Endothelial cell (in vitro differentiated cells): ENCODE data around the gene SNRPB. TPM values are rescaled to one million over a fixed set of nuclear protein-coding genes. Genes with fewer than 3 reads are reported as not detected.

Source experiments
- DNase-seq: peaks from one replicate; pipeline ENCODE4 v3.0.0; 2021; ENCODE audit warnings: low spot score
- H3K27ac Mint-ChIP-seq: one replicate; pipeline ENCODE4 v1.8.0; 2021; ENCODE audit warnings: mixed read lengths, inconsistent platforms; ENCODE audit not compliant: unreplicated experiment
- H3K27me3 Mint-ChIP-seq: one replicate; pipeline ENCODE4 v1.8.0; 2021; ENCODE audit warnings: mild to moderate bottlenecking, moderate library complexity, mixed read lengths, inconsistent platforms; ENCODE audit not compliant: unreplicated experiment
- H3K36me3 Mint-ChIP-seq: one replicate; pipeline ENCODE4 v1.8.0; 2021; ENCODE audit warnings: mild to moderate bottlenecking, low read depth, mixed read lengths, inconsistent platforms; ENCODE audit not compliant: unreplicated experiment
- H3K4me1 Mint-ChIP-seq: one replicate; pipeline ENCODE4 v1.8.0; 2021; ENCODE audit warnings: mild to moderate bottlenecking, mixed read lengths, inconsistent platforms; ENCODE audit not compliant: unreplicated experiment
- H3K4me3 Mint-ChIP-seq: one replicate; pipeline ENCODE4 v1.8.0; 2021; ENCODE audit warnings: mild to moderate bottlenecking, mixed read lengths, inconsistent platforms; ENCODE audit not compliant: unreplicated experiment
- H3K9me3 Mint-ChIP-seq: one replicate; pipeline ENCODE4 v1.8.0; 2021; ENCODE audit warnings: mixed read lengths, inconsistent platforms; ENCODE audit not compliant: unreplicated experiment
- total RNA-seq: library from RNA; stranded (reverse); fragmentation: NEBNext Ultra II Directional; extraction: Animal tissue kit (Norgen Biotek cat#: 25700); gene quantifications from one replicate; pipeline ENCODE4 v1.2.1, GENCODE V29; 2021; ENCODE audit not compliant: unreplicated experiment
- TF ChIP-seq, protein P1 (sequence below): fragments of 200-600 bp; sonication (generic); IDR thresholded peaks from one replicate; pipeline ENCODE4 v1.5.0; 2021; ENCODE audit warnings: antibody characterized with exemption; ENCODE audit not compliant: unreplicated experiment

The SNRPB gene
- total RNA-seq, 1 donor from 2014 or later: 195 TPM

DNA sequence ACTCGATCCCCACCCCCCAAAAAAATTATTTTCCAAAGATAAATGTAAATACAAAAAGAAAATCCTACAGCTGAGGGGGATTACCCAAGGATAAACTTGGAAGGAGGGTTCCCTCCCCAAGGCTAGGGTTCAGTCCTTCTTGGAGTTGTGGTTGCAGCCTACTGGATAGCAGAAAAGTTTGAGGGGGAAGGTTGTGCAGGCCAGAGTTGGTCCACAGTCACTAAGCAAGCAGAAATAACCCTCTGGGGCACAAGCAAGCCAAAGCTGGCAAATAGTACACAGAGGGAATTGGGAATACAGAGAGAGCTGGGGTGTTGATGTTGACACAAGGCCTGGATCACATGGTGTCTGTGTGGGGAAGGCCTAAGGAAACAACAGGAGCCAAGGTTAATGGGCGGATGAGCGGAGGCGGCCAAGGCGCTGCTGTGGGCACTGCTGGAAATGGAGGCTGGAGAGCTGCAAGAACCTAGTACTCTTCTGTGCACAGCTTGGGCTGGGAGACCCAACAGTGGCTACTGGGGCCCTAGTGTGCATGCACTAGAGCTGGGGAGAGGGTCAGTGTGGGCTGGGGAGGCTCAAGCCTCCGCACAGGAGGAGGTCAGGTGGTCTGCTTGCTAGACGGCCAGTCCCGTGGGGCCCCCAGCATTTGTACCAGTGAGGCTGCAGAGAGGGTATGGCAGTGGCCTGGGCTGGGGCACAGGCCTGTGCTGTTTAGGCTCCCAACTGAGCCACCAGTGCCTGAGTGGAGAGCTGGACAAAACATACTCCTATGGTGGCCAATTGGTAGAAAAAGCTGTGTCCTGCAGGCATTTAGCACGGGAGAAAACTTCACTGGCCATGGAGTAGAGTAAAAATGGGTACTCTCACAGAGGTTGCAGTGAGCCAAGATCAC is 5.5 kb upstream of the SNRPB start:
- no peak overlapping the region for H3K27ac Mint-ChIP-seq
- H3K4me1 Mint-ChIP-seq: peaks cover 20% of the 10 kb centered on the region
- no peak for DNase-seq
- H3K27me3 Mint-ChIP-seq: peaks cover 10% of the 10 kb centered on the region
- H3K36me3 Mint-ChIP-seq: peaks cover 21% of the 10 kb centered on the region
- TF ChIP-seq, protein P1, sequence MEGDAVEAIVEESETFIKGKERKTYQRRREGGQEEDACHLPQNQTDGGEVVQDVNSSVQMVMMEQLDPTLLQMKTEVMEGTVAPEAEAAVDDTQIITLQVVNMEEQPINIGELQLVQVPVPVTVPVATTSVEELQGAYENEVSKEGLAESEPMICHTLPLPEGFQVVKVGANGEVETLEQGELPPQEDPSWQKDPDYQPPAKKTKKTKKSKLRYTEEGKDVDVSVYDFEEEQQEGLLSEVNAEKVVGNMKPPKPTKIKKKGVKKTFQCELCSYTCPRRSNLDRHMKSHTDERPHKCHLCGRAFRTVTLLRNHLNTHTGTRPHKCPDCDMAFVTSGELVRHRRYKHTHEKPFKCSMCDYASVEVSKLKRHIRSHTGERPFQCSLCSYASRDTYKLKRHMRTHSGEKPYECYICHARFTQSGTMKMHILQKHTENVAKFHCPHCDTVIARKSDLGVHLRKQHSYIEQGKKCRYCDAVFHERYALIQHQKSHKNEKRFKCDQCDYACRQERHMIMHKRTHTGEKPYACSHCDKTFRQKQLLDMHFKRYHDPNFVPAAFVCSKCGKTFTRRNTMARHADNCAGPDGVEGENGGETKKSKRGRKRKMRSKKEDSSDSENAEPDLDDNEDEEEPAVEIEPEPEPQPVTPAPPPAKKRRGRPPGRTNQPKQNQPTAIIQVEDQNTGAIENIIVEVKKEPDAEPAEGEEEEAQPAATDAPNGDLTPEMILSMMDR: no peak
- no peaks in the 10 kb centered on the region for H3K9me3 Mint-ChIP-seq
- no peak overlapping the region for H3K4me3 Mint-ChIP-seq

DNA sequence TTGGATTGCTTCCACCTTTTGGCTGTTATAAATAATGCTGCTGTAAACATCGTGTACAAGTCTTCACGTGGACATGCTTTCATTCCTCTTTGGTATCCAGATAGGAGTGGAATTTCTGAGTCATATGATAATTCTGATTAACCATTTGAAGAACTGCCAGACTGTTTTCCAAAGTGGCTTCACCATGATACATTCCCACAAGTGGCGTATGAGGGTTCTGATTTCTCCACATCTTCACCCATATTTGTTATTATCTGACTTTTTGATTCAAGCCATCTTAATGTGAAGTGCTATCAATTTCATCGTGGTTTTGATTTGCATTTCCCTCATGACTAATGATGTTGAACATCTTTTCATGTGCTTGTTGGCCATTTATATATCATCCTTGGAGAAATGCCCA is 2.9 kb upstream of the SNRPB start:
- DNase-seq: no peak
- Mint-ChIP-seq H3K27me3 (peaks cover 15% of the 10 kb centered on the region), H3K36me3 (peaks cover 16% of the 10 kb centered on the region), H3K9me3 (no peaks in the 10 kb centered on the region), H3K4me1 (peaks cover 35% of the 10 kb centered on the region), H3K4me3 (no peak overlapping the region), H3K27ac (no peak overlapping the region)
- TF ChIP-seq, protein P1: no peak

DNA sequence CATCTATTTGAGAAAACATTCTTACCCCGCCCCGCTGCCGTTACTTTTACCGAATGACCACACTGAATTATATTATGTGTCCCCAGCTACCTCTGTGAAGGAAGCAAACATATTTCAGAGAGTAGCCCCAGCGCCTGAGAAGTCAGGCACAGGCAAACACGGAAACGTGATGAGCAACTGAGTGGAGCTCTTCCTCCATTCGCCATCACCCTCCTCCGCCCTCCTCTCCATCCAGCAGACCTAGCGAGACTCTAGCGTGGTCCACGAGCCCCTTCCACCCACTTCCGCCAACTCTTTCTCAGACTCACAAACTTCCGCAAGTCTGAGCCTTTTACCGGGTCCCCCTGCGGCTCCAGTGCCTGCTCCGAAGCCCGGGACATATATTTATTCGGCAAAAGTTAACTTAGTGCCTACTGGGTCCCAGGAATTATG is 582 bp downstream of the SNRPB start:
- TF ChIP-seq, protein P1: no peak
- DNase-seq: peak; percentile 47
- Mint-ChIP-seq H3K4me3 (peak overlapping the region; percentile 98), H3K27ac (peak overlapping the region; percentile 99), H3K4me1 (peaks cover 33% of the 10 kb centered on the region), H3K9me3 (no peaks in the 10 kb centered on the region), H3K36me3 (peaks cover 36% of the 10 kb centered on the region), H3K27me3 (peaks cover 15% of the 10 kb centered on the region)

DNA sequence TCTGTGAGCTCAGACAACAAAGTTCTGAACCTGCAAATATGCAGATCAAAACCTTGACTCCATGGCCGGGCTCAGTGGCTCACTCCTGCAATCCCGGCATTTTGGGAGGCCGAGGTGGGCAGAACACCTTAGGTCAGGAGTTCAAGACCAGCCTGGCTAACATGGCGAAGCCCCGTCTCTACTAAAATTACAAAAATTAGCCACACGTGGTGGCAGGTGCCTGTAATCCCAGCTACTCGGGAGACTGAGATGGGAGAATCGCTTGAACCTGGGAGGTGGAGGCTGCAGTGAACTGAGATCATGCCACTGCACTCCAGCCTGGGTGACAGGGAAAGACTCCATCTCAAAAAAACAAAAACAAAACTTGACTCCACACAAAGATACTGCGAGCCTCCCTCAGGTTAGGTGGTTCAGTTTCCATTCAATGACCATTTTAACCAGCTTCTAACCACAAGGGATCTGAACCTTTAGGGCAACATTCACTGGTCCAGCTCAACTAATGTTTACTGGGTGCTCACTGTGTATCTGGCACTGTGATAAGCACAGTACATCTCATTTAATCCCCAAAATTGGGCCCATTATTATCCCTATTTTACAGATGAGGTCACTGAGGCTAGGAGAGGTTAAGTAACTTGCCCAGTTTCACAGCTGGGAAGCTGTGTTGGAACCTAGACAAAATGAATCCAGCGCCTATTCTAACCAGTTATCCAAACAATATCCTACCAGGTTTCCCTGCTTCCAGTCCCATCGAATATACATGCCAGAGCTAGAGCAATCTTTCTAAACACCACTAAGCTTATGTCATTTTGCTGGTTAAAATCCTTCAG is 1.8 kb downstream of the SNRPB start:
- peaks cover 39% of the 10 kb centered on the region for H3K36me3 Mint-ChIP-seq
- H3K4me3 Mint-ChIP-seq: peak overlapping the region; percentile 82
- TF ChIP-seq, protein P1: no peak
- no peak for DNase-seq
- no peaks in the 10 kb centered on the region for H3K9me3 Mint-ChIP-seq
- peak overlapping the region; percentile 59 for H3K27ac Mint-ChIP-seq
- peaks cover 33% of the 10 kb centered on the region for H3K4me1 Mint-ChIP-seq
- peaks cover 15% of the 10 kb centered on the region for H3K27me3 Mint-ChIP-seq
